K562 (cell line): Measurements from ENCODE around the gene RALB. TPM values are rescaled to one million over a fixed set of nuclear protein-coding genes. Genes with fewer than 3 reads are reported as not detected.

ENCODE experiments used
- CCNT2 ChIP-seq: IDR thresholded peaks from 2 replicates; pipeline ENCODE4 v1.6.1; 2011; ENCODE audit warnings: borderline replicate concordance, low read depth, mild to moderate bottlenecking, moderate library complexity, mixed read lengths, low read length; ENCODE audit not compliant: insufficient read length; ENCODE audit errors: extremely low read depth
- CEBPG ChIP-seq, 3 experiments: fragments of 200-800 bp in 1 of 3; sonication (Bioruptor generic) in 1 of 3; sonication (generic) in 1 of 3; formaldehyde crosslinking in 1 of 3; IDR thresholded peaks in 2 of 3; conservative IDR thresholded peaks in 1 of 3; 2 replicates each; pipeline versions ENCODE4 v1.6.1 to v1.8.0; 2016 to 2022; ENCODE audit warnings: missing compliant biosample characterization in 2 of 3, missing genetic modification characterization in 2 of 3, mild to moderate bottlenecking in 1 of 3, missing genetic modification reagents in 1 of 3
- DPF2 ChIP-seq: fragments of 450-650 bp; IDR thresholded peaks from 2 replicates; pipeline ENCODE4 v1.6.1; 2016
- ETV5 ChIP-seq: sonication (generic); formaldehyde crosslinking; IDR thresholded peaks from 2 replicates; pipeline ENCODE4 v1.4.0; 2020; ENCODE audit warnings: low read depth, mild to moderate bottlenecking, missing genetic modification reagents
- KDM5B ChIP-seq: fragments of 200-600 bp; sonication (generic); IDR thresholded peaks from 2 replicates; pipeline ENCODE4 v1.6.1; 2012; ENCODE audit warnings: low read depth, mild to moderate bottlenecking, moderate library complexity, low read length, control low read depth, inconsistent platforms; ENCODE audit not compliant: insufficient replicate concordance
- MAZ ChIP-seq, 2 experiments: fragments of 450-650 bp in 1 of 2; sonication (generic) in 1 of 2; formaldehyde crosslinking; IDR thresholded peaks in 1 of 2; conservative IDR thresholded peaks in 1 of 2; 2 replicates each; pipeline versions ENCODE4 v1.4.0 to v1.5.0; 2020; ENCODE audit warnings: mild to moderate bottlenecking in 1 of 2, missing genetic modification reagents in 1 of 2
- MBD2 ChIP-seq: sonication (generic); IDR thresholded peaks from 2 replicates; pipeline ENCODE4 v1.6.1; 2016; ENCODE audit warnings: low read depth, borderline replicate concordance
- MITF ChIP-seq: IDR thresholded peaks from 2 replicates; pipeline ENCODE4 v1.6.1; 2014; ENCODE audit warnings: antibody characterized with exemption
- NR1H2 ChIP-seq: sonication (generic); formaldehyde crosslinking; IDR thresholded peaks from 2 replicates; pipeline ENCODE4 v1.4.0; 2020; ENCODE audit warnings: mild to moderate bottlenecking, missing genetic modification reagents
- POLR2G ChIP-seq: fragments of 200-400 bp; formaldehyde crosslinking; IDR thresholded peaks from 2 replicates; pipeline ENCODE4 v1.6.1; 2017; ENCODE audit warnings: low read depth, mild to moderate bottlenecking, antibody characterized with exemption, low read length, moderate library complexity
- PTBP1 ChIP-seq: fragments of 200-400 bp; formaldehyde crosslinking; IDR thresholded peaks from 2 replicates; pipeline ENCODE4 v1.6.1; 2017; ENCODE audit warnings: low read depth, low read length
- RBM17 ChIP-seq: fragments of 200-400 bp; formaldehyde crosslinking; IDR thresholded peaks from 2 replicates; pipeline ENCODE4 v1.6.1; 2017; ENCODE audit warnings: low read depth, mild to moderate bottlenecking, low read length, borderline replicate concordance
- SIRT6 ChIP-seq: IDR thresholded peaks from one replicate; pipeline ENCODE4 v1.6.1; 2012; ENCODE audit warnings: low read depth, mild to moderate bottlenecking, control low read depth, inconsistent platforms, low read length, moderate library complexity
- SMAD1 ChIP-seq: fragments of 150-350 bp; IDR thresholded peaks from 2 replicates; pipeline ENCODE4 v1.6.1; 2014; ENCODE audit warnings: low read length, low read depth; ENCODE audit not compliant: partially characterized antibody
- TEAD4 ChIP-seq, 2 experiments: sonication (generic) in 1 of 2; formaldehyde crosslinking in 1 of 2; IDR thresholded peaks; 2 replicates each; pipeline versions ENCODE4 v1.6.1 to v1.8.0; 2012 to 2022; ENCODE audit warnings: borderline replicate concordance in 1 of 2, inconsistent platforms in 1 of 2, low read length in 1 of 2, mild to moderate bottlenecking in 1 of 2, missing genetic modification reagents in 1 of 2
- U2AF2 ChIP-seq: fragments of 200-400 bp; formaldehyde crosslinking; optimal IDR thresholded peaks from 2 replicates; pipeline ENCODE3; 2017; ENCODE audit warnings: low read depth, mild to moderate bottlenecking, low read length
- WHSC1 ChIP-seq: IDR thresholded peaks from one replicate; pipeline ENCODE4 v1.6.1; 2012; ENCODE audit warnings: low read length, control low read depth, inconsistent platforms
- ZNF347 ChIP-seq: fragments of 450-650 bp; formaldehyde crosslinking; IDR thresholded peaks from 2 replicates; pipeline ENCODE4 v1.4.0; 2020; ENCODE audit warnings: low read depth, mild to moderate bottlenecking, moderate library complexity
- ZNF668 ChIP-seq: fragments of 250-450 bp; sonication (Bioruptor Pico); IDR thresholded peaks from 2 replicates; pipeline ENCODE4 v1.8.0; 2022; ENCODE audit warnings: mild to moderate bottlenecking, inconsistent platforms
- ZNF780A ChIP-seq: fragments of 250-450 bp; sonication (Bioruptor Pico); IDR thresholded peaks from 2 replicates; pipeline ENCODE4 v1.5.0; 2021; ENCODE audit warnings: mild to moderate bottlenecking
- ZNF79 ChIP-seq: fragments of 250-450 bp; sonication (Bioruptor Pico); IDR thresholded peaks from 2 replicates; pipeline ENCODE4 v1.4.0; 2020; ENCODE audit warnings: low read depth, mild to moderate bottlenecking, moderate library complexity
- polyA plus RNA-seq, 8 experiments: library from polyadenylated mRNA; depleted of rRNA in 4 of 8; stranded (reverse) in 5 of 8; unstranded in 3 of 8; fragments of >200 nt; fragmentation: Nextera tagmentation in 2 of 8; fragmentation: Illumina TruSeq in 1 of 8; extraction: Ambion mirVana in 2 of 8; extraction: Trizol in 1 of 8; gene quantifications; 2 replicates each; pipeline versions ENCODE4 v1.2.1 to v1.2.3, GENCODE V29; 2011 to 2014; ENCODE audit warnings: inconsistent platforms in 1 of 8, missing spikeins in 1 of 8
- total RNA-seq, 7 experiments: library from RNA; depleted of rRNA in 6 of 7; stranded (reverse); fragments of >200 nt in 6 of 7; fragmentation: Illumina TruSeq in 2 of 7; extraction: Trizol in 2 of 7; gene quantifications; 2 replicates each; pipeline versions ENCODE4 v1.2.1 to v1.2.3, GENCODE V29; 2011 to 2021; ENCODE audit warnings: low replicate concordance in 1 of 7
- TF ChIP-seq, protein P1 (sequence below): sonication (generic); formaldehyde crosslinking; IDR thresholded peaks from 2 replicates; pipeline ENCODE4 v1.8.0; 2022; ENCODE audit warnings: mild to moderate bottlenecking, missing genetic modification reagents
- TF ChIP-seq, protein P2 (sequence below): fragments of 250-450 bp; sonication (Bioruptor Pico); IDR thresholded peaks from 2 replicates; pipeline ENCODE4 v1.4.0; 2020; ENCODE audit warnings: borderline replicate concordance

Gene RALB
- total and polyA plus RNA-seq, 9 of the 15 experiments (the other 6 are each of a cell fraction or from before 2014, with no cell fraction given) = 14.8 to 65.6 (median 38.4) TPM

GRCh38 chr2:120252225-120253020 lies at the start of gene RALB (continued):
- TF ChIP-seq, protein P1, sequence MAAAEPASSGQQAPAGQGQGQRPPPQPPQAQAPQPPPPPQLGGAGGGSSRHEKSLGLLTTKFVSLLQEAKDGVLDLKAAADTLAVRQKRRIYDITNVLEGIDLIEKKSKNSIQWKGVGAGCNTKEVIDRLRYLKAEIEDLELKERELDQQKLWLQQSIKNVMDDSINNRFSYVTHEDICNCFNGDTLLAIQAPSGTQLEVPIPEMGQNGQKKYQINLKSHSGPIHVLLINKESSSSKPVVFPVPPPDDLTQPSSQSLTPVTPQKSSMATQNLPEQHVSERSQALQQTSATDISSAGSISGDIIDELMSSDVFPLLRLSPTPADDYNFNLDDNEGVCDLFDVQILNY (CRISPR knock-in tag) = no peak
- TF ChIP-seq ZNF347 (CRISPR knock-in tag) (no peak), MITF (no peak), ZNF668 (CRISPR knock-in tag) (no peak), RBM17 (no peak), MBD2 (peak; percentile 50; the same call in 1 of the 2 replicates), DPF2 (no peak), PTBP1 (no peak), KDM5B (peak; percentile 53), NR1H2 (CRISPR knock-in tag) (no peak), WHSC1 (no peak), U2AF2 (no peak), ZNF780A (no peak), SMAD1 (no peak), CEBPG (CRISPR knock-in tag; IDR thresholded peaks at IDR 0.05) (no peak), CEBPG (tag; conservative IDR thresholded peaks at IDR 0.05 in 1 of 2, IDR thresholded peaks at IDR 0.05 in 1 of 2) (no peak), ZNF79 (CRISPR knock-in tag) (no peak), ETV5 (CRISPR knock-in tag) (no peak), POLR2G (peak; percentile 8; the same call in 1 of the 2 replicates), MAZ (CRISPR knock-in tag; conservative IDR thresholded peaks at IDR 0.05 in 1 of 2, IDR thresholded peaks at IDR 0.05 in 1 of 2) (peak in 1 of 2 experiments; percentile 77; a peak in 3 of 4 replicates), CCNT2 (peak; percentile 76), TEAD4 (IDR thresholded peaks at IDR 0.05; ENCODE audit: low read length) (no peak), TEAD4 (CRISPR knock-in tag; IDR thresholded peaks at IDR 0.05; ENCODE audit: borderline replicate concordance) (no peak), SIRT6 (no peak)
- TF ChIP-seq, protein P2, sequence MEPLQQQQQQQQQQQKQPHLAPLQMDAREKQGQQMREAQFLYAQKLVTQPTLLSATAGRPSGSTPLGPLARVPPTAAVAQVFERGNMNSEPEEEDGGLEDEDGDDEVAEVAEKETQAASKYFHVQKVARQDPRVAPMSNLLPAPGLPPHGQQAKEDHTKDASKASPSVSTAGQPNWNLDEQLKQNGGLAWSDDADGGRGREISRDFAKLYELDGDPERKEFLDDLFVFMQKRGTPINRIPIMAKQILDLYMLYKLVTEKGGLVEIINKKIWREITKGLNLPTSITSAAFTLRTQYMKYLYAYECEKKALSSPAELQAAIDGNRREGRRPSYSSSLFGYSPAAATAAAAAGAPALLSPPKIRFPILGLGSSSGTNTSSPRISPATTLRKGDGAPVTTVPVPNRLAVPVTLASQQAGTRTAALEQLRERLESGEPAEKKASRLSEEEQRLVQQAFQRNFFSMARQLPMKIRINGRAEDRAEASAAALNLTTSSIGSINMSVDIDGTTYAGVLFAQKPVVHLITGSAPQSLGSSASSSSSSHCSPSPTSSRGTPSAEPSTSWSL = no peak
